Right lobe of liver (tissue), 6 donors: ENCODE data around the gene RAD51AP2. TPM values are rescaled to one million over a fixed set of nuclear protein-coding genes. Genes with fewer than 3 reads are reported as not detected.
A peak's percentile ranks its signal among the peaks of the same experiment; 100 is the strongest.

Experiments used
- ATAC-seq, 4 donors: fragments of 200-7000 bp; cut with Tn5 transposase; one replicate each; pipeline ENCODE4 v1.9.1; 2020; ENCODE audit warnings: mild to moderate bottlenecking in 4 of 4, moderate library complexity in 4 of 4
- DNase-seq, 3 donors: peaks; one replicate each; pipeline ENCODE4 v3.0.0-alpha.2; 2020
- H3K27ac ChIP-seq, 3 donors: fragments of 200-600 bp; one replicate each; pipeline ENCODE4 v1.8.0; 2022
- H3K27me3 ChIP-seq, 2 donors: fragments of 200-600 bp; one replicate each; pipeline ENCODE4 v1.8.0; 2022
- H3K36me3 ChIP-seq, 4 donors: fragments of 200-600 bp; sonication (generic) in 1 of 4; one replicate each; pipeline versions ENCODE4 v1.5.1 to v1.8.0; 2017 to 2022; ENCODE audit warnings: control low read depth in 1 of 4
- H3K4me1 ChIP-seq, 4 donors: fragments of 200-600 bp; sonication (generic) in 1 of 4; one replicate each; pipeline versions ENCODE4 v1.5.1 to v1.8.0; 2017 to 2022; ENCODE audit warnings: control low read depth in 1 of 4
- H3K4me3 ChIP-seq, 3 donors: fragments of 200-600 bp; one replicate each; pipeline ENCODE4 v1.8.0; 2022
- H3K9me3 ChIP-seq, 4 donors: fragments of 200-600 bp; sonication (generic) in 1 of 4; one replicate each; pipeline versions ENCODE4 v1.5.1 to v1.8.0; 2017 to 2022; ENCODE audit warnings: control low read depth in 1 of 4
- POLR2A ChIP-seq: fragments of 450-650 bp; IDR thresholded peaks from one replicate; pipeline ENCODE4 v1.6.1; 2017; ENCODE audit warnings: antibody characterized with exemption, mild to moderate bottlenecking
- WGBS: methylation state at CpG from one replicate; pipeline ENCODE4 v1.1.6; 2018; ENCODE audit warnings: low coverage, low lambda C conversion rate; ENCODE audit not compliant: insufficient coverage; ENCODE audit errors: missing lambda C conversion rate; 5-methylcytosine and 5-hydroxymethylcytosine counted together
- intact Hi-C, 2 donors: fragments of 100-400 bp; cut with DNase I; formaldehyde crosslinking; loops; one replicate each; pipeline versions ENCODE4 v1.11.2 to v1.14.1; 2022
- total RNA-seq, 6 experiments: library from RNA; depleted of rRNA in 2 of 6; stranded (reverse); fragments of >200 nt in 2 of 6; fragmentation: NEBNext Ultra II Directional in 3 of 6; extraction: Animal tissue kit (Norgen Biotek cat#: 25700) in 3 of 6; gene quantifications; one replicate each; pipeline versions ENCODE4 v1.1.0 to v1.2.4, GENCODE V29; 2016 to 2023
- TF ChIP-seq, protein P1 (sequence below), 4 donors: fragments of 200-600 bp in 3 of 4; fragments of 450-650 bp in 1 of 4; IDR thresholded peaks; one replicate each; pipeline versions ENCODE4 v1.5.1 to v1.8.0; 2016 to 2022; ENCODE audit warnings: antibody characterized with exemption in 4 of 4, mild to moderate bottlenecking in 2 of 4
- donor health status: DM: no; HTN: yes; CAD: no.
- donor health status: DM: no; HTN: no; CAD: no.
- donor health status: DM: no; HTN: no; CAD: no.
- donor health status: DM: no; HTN: yes; CAD: no.
- donor health status: DM: no; HTN: yes; CAD: no.

RAD51AP2 gene
- total RNA-seq, 6 experiments from 2014 or later, result 0.12 to 0.31 (median 0.22) TPM; not detected in 3

DNA sequence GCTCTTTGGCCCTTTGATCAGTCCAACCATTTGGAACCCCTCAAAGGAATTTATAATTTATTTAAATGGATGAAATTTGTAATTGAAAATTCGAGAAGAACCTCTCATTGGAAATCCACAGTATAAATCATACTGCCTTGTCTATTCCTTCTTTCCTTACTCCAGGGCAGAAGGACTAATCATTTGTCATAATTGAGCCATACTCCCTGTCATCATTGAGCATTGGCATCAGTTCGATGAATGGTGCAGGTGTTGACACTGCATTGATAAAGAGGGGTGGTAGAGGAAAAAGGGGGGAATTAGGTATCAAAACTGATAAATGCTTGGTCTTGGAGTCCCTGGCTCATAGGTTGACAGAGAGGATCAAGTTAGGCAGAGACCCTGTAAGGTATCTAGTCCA, 24.2 kb upstream of the RAD51AP2 start:
- no peak overlapping the region for H3K27ac ChIP-seq
- WGBS, result 63% methylated on average over 2 of the region's 2 CpGs
- DNase-seq (no peak), ATAC-seq (no peak)
- H3K4me1 ChIP-seq, result peaks cover 0 to 38% (median 2%) of the 10 kb centered on the region in 4 donors
- intact Hi-C loops, result no loop called here
- no peaks in the 10 kb centered on the region for H3K27me3 ChIP-seq
- TF ChIP-seq, protein P1, sequence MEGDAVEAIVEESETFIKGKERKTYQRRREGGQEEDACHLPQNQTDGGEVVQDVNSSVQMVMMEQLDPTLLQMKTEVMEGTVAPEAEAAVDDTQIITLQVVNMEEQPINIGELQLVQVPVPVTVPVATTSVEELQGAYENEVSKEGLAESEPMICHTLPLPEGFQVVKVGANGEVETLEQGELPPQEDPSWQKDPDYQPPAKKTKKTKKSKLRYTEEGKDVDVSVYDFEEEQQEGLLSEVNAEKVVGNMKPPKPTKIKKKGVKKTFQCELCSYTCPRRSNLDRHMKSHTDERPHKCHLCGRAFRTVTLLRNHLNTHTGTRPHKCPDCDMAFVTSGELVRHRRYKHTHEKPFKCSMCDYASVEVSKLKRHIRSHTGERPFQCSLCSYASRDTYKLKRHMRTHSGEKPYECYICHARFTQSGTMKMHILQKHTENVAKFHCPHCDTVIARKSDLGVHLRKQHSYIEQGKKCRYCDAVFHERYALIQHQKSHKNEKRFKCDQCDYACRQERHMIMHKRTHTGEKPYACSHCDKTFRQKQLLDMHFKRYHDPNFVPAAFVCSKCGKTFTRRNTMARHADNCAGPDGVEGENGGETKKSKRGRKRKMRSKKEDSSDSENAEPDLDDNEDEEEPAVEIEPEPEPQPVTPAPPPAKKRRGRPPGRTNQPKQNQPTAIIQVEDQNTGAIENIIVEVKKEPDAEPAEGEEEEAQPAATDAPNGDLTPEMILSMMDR (IDR thresholded peaks at IDR 0.05), result no peak
- no peak for TF ChIP-seq POLR2A
- H3K4me3 ChIP-seq, result no peak overlapping the region
- H3K36me3 ChIP-seq, result no peaks in the 10 kb centered on the region
- no peaks in the 10 kb centered on the region for H3K9me3 ChIP-seq

DNA sequence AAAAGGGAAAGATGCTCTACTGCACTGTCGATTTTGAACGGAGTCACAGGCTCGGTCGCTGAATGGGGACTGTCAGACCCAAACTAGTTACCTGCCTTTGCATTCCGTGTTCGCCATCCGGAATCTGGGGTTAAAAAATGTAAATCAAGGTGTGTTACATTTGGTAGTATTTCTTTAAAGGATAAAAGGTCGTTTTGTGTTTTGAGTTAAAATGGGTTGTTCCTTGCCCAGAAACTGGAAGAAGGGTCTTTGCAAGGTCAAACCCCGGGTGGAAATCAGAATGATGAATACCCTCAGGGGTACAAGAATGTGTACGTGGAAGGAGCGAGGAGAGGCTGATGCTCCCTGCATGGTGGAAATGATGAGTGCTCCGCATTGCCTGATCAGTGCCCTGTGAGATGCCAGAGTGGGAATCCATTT, 23.3 kb upstream of the RAD51AP2 start:
- H3K27ac ChIP-seq, result peak overlapping the region in 2 of 3 donors; percentile 5 to 86
- H3K4me1 ChIP-seq, result peaks cover 0 to 38% (median 2%) of the 10 kb centered on the region in 4 donors
- WGBS, result 6% methylated on average over 12 of the region's 12 CpGs
- no peaks in the 10 kb centered on the region for H3K36me3 ChIP-seq
- no peak for ATAC-seq
- DNase-seq, result no peak
- intact Hi-C loops, result no loop called here
- H3K27me3 ChIP-seq, result no peaks in the 10 kb centered on the region
- no peaks in the 10 kb centered on the region for H3K9me3 ChIP-seq
- TF ChIP-seq, protein P1 (IDR thresholded peaks at IDR 0.05), result no peak
- TF ChIP-seq POLR2A, result no peak
- peak overlapping the region; percentile 50 to 78 (median 75) for H3K4me3 ChIP-seq

DNA sequence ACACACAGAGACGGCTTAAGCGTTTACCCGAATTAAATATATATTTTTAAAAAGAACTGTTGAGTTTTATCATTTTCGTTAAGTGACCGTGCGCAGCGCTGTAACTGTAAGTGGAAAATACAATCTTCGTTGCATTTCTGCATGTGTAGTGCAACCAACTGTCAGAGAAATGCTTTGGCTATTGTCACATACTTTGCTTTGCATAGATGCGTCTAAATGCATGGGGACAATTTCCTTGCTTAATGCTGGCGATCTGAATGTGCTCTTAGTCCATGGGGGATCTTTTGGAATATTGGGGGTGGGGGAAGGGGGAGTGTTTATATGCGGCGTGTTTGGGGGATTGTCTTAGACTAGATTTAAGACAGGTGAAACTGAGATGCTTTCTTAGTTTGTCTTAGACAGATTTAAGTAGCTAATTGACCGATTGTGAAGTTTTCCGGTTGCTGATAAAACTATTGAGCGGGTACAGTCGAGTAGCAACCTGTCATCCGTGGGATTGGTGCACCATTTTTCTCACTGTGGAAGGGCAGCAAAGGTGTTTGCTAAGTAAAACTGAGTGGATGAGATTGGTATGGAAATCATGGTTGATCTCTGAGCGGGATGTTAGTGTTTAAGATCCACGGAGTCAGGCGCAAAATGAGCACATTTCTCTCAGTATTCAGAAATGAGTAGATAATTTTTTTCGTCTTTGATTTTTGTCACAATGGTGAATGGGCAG, 22.7 kb upstream of the RAD51AP2 start:
- no peak for DNase-seq
- peak in 2 of 4 donors; percentile 1 for ATAC-seq
- no peaks in the 10 kb centered on the region for H3K27me3 ChIP-seq

DNA sequence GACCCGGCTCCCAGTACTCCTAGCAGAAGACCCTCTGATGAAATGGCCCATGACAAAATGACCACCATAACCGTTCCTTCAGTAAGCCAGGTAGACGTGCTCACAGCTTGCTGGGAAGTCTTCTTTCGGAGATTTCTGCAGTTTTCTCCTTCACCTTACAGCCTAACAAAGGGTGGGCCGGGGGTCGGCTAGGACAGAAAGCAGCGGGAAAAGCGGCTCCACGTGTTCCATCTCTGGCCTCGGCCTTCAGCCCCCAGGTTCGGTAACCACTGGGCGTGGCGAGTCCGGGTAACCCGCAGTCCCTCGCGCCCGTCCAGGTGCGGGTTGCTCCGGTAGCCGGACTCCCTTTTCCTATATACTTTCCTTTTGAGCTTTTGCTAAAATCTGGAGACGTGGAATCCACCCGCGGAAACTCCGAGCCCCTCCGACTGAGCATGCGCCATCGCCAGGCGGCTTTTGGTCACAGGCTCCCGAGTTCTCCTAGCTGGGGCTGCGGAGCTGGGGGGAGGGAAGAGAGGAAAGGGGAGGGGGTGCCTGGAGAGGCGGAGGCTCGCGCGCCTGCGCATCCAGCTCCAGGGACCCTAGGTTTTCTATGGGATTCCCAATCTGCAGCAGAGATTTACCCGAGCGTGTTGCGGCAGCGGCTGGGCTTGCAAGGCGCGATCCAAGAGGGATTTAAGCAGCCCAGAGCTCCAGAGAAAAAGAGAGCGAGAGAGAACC, 22.0 kb upstream of the RAD51AP2 start, which contains the start of gene VSNL1:
Gene VSNL1, plus strand, starts transcription at position 604 of the 720 bp plus-strand sequence. CDS start 51,379 bp downstream, outside the sequence.
- no peaks in the 10 kb centered on the region for H3K36me3 ChIP-seq
- no peaks in the 10 kb centered on the region for H3K9me3 ChIP-seq
- TF ChIP-seq POLR2A, result peak; percentile 72
- TF ChIP-seq, protein P1 (IDR thresholded peaks at IDR 0.05), result no peak
- peaks cover 0 to 31% (median 2%) of the 10 kb centered on the region in 4 donors for H3K4me1 ChIP-seq
- under 1% methylated on average over 39 of the region's 43 CpGs for WGBS
- H3K27me3 ChIP-seq, result no peaks in the 10 kb centered on the region
- DNase-seq (peak; percentile 87 to 95 (median 94)), ATAC-seq (peak; percentile 72 to 85 (median 78))
- peak within 1 kb of the TSS; percentile 50 to 78 (median 75) for H3K4me3 ChIP-seq
- peak within 1 kb of the TSS; percentile 65 to 86 (median 85) for H3K27ac ChIP-seq
- intact Hi-C loops, result no loop called here

More for the DNA sequence above, 22.7 kb upstream of the RAD51AP2 start:
- peak overlapping the region; percentile 50 to 78 (median 75) for H3K4me3 ChIP-seq
- no peak for TF ChIP-seq POLR2A
- TF ChIP-seq, protein P1 (IDR thresholded peaks at IDR 0.05), result no peak
- no peaks in the 10 kb centered on the region for H3K9me3 ChIP-seq
- under 1% methylated on average over 21 of the region's 21 CpGs for WGBS
- peak overlapping the region; percentile 65 to 86 (median 85) for H3K27ac ChIP-seq
- intact Hi-C loops, result no loop called here
- H3K4me1 ChIP-seq, result peaks cover 0 to 38% (median 2%) of the 10 kb centered on the region in 4 donors
- no peaks in the 10 kb centered on the region for H3K36me3 ChIP-seq
